HG03354 (cell line): Measurements from ENCODE around the gene KCNAB2.

Experiments used
- ATAC-seq: cut with Tn5 transposase; IDR thresholded peaks from one replicate; pipeline ENCODE4 v1.9.1; 2021; ENCODE audit warnings: mild to moderate bottlenecking; ENCODE audit not compliant: unreplicated experiment, poor library complexity, severe bottlenecking

The KCNAB2 gene

DNA sequence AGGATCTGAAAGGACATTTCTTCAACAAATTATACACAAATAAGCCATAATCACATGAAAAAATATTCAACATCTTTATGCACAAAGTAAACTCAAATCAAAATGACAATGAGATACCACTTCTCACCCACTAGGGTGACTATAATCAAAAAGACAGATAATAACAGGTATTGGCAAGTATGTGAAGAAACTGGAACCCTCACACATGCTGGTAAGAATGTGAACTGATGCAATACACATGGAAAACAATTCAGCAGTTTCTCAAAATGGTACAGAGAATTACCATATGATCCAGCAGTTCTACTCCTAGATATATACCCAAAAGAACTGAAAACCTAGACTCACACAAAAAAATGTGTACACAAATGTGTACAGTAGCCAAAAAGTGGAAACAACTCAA, 71.9 kb downstream of the KCNAB2 start:
- no peak for ATAC-seq

DNA sequence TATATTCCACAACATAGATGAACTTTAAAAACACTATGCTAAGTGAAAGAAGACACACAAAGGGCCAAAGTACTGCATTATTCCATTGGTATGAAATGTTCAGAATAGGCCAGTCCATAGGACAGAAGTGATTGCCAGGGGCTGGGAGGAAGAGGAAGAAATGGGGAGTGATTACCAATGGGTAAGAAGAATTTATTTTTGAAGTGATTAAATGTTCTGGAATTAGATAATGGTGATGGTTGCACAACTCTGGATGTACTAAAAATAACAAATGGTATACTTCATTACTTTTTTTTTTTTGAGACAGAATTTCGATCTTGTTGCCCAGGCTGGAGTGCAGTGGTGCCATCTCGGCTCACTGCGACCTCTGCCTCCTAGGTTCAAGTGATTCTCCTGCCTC, 72.7 kb downstream of the KCNAB2 start:
- no peak for ATAC-seq

GRCh38 chr1:6121021-6121421, 75.3 kb downstream of the KCNAB2 start:
- no peak for ATAC-seq

- ATAC-seq: no peak
Observed at GRCh38 chr1:6121651-6122370, 76.1 kb downstream of the KCNAB2 start.

DNA sequence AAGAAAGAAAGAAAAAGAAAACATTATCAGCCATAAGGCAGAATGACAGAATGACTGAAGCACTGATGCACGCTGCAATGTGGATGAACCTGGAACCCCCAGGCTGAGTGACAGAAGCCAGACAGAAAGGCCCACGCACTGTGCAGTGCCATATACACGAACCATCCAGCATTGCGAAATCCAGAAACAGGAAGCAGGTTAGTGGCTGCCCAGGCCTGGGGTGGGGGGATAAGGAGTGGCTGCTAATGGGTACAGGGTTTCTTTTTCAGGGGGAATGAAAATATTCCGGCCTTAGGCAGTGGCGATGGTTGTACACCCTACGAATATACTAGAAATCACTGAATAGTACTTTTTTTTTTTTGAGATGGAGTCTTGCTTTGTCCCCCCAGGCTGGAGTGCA, 77.4 kb downstream of the KCNAB2 start:
- ATAC-seq: no peak

DNA sequence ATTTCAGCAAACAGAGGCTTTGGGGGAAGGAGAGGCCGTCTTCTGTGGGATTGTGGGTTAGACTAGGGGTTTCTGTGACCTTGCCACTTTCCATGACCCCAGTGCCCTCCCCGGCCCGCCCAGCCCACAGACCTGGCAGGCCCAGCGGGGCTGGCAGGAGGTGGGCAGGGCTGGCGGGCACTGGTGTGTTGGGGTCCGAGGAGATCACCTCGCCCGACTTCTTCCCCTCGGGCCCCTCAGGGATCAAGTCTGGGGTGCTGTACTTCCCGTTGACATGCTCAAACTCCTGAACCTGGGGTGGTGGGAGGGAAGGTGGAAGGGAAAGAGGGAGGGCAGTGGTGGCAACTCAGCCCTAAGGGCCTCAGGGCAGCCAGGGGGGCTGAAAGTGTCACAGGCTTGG, 78.1 kb downstream of the KCNAB2 start:
- ATAC-seq: no peak

DNA sequence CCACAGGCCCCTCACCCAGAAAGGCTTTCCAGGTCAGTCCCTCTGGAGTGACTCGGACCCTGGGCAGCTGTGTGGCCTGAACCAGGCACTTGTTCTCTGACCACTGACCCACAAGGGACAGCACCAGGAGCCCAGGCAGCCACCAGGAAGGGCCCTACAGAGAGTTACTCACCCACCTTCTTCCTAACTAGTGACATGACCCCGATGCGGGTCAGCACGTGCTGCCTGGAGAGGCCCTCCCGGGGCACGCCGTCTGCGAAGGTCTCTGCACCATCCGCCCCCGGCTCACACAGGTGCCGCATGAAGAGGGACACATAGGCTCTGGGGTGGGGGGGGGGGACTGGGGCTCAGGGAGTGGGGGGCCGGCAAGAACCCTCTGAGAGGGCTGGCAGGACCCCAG, 78.7 kb downstream of the KCNAB2 start:
- no peak for ATAC-seq

DNA sequence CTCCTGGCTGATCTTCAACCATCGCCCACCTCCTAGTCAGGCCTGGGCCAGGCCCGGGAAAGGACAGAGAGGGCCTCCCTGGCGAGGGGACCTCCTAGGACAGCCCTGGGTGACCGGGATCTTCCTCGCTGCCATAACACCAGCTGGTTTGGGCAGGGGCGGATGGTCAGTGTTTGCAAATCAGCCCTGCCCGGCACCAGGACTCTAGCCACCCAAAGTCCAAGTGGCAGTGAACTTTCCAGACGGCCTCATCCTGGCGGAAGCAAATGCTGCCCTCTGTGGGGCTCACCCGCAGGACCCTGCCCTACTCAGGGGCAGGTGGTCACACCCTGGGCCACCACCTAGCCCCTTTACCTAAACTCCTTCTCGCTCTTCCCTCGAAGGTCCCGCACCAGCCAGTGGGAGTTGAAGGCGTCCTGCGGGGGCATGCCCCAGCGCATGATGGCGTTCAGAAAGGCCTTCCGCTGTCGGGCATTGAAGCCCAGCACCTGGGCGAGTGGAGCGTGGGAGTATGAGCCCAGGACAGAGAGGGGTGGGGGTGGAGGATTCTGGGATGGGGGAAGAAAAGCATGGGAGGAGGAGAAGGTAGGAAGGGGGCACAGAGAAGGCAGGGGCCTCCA, 79.2 kb downstream of the KCNAB2 start:
- ATAC-seq: no peak

DNA sequence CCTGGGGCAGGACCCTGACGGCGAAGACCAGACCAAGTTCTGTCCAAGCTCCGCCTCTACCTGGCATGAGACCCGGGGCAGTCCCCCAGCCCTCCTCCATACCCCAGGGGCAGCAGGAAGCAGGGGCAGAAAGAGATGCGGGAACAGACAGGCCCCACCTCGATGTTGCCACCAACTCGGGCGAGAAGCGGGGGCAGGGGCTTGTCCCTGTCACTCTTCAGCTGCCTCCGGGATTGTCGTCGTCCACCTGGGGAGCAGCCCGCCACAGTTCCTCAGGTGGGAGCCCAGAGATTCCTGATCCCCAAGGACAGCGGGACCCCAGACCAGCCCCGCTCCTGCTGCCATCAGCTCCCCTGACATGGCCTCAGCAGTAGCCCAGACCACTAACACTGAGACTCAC, 79.7 kb downstream of the KCNAB2 start:
- ATAC-seq: no peak

DNA sequence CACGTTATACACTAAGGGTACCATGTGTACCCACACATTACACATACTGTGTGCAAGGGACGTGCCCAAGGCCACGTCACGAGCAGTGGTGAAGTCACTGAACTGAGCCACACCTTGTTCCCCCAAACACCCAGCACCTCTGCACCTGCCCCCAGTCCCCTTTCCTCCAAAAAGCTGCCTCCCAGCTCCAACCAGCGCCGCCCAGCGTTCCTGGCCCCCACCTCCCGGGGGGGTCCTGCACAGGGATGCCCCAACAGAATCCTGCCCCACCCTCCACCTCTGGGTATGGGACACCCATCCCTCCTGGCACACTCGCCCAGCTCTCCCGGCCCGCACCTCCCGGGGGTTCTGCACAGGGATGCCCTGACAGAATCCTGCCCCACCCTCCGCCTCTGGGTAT, 80.3 kb downstream of the KCNAB2 start:
- ATAC-seq: no peak

GRCh38 chr1:6126521-6127067, 80.9 kb downstream of the KCNAB2 start:
- no peak for ATAC-seq

GRCh38 chr1:6127587-6128163, 82.0 kb downstream of the KCNAB2 start:
- no peak for ATAC-seq

DNA sequence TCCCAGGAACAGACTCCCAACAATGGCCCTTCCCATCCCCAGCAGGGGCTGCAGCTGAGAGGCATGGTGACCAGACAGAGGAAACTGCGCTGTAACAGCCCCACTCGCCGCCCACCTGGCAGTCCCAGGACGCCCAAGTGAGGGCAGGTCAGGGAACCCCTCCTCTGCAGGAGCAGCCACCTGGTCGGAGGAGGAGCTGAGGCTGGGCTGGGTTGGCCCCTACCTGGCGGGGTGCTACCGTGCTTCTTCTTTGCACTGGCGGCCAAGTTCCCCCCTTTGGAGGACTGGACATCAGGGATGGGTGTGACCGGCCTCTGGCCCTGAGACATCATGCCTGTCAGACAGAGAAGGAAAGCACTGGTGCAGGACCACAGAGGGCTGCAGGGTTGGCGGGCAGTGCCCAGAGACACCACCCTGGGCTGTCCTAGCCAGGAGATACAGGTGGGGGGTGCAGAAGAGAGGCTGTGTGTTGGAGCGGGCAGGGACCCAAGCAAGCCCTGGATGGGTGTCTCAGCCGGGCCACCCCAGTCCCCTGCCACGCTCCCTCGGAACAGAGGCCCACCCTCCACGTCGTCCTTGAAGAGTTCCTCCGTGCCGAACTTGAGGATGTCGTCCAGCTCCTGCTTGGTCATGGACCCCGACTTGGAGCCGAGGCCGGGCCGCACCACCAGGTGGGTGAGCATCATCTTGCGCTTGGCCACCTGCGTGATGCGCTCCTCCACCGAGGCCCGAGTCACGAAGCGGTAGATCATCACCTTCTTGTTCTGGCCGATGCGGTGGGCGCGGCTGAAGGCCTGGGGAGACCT, 82.8 kb downstream of the KCNAB2 start:
- no peak for ATAC-seq

DNA sequence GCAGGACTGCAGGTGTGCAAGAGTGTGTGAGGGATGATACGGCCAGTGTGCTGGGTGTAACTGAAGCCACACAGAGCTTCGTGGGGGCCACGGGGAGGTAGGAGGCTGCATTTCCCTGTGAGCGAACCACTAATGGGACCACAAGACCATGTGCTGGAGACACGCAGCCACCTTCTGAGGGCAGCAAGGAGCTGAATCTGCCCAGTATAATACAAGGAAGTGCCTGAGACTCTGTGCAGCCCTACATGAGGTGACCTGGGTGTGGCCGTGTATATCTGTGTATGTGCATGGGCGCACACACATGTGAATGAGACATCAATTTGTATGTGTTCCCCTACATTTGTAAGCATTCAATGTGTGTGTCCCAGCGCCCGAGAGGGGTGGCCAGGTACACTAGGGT, 83.6 kb downstream of the KCNAB2 start:
- ATAC-seq: no peak

DNA sequence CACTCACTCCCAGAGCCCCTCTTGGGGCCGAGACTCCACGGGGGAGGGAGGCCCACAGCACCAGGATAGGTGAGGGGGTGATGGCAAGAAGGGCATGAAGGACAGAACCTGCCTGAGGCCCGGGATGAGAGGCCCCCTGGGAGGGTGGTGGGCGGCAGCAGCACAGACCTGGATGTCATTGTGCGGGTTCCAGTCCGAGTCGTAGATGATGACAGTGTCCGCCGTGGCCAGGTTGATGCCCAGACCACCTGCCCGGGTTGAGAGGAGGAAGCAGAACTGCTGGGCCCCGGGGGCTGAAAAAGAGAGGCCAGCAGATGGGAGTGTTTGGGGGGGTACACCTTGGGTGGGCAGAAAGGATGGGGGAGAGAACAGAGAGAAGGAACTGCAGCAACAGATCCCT, 84.3 kb downstream of the KCNAB2 start:
- no peak for ATAC-seq

DNA sequence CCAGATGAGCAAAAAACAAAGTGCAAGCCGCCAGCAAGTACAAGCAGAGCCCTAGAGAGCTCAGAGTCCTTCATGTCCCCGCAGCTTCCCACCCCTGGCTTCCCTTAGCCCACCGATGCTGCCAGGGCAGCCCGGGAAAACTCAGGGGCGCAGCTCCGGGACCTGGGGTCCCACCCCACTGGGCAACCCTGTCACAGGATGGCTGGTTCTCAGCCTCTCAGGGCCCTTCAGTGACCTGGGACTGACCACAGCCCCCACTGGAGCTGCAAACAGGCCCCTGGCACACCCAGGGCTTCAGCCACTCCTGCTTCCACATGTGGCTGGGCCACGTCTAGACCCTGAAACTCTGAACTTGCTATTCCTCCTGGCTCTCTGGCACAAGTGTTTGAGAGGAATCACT, 84.9 kb downstream of the KCNAB2 start:
- ATAC-seq: no peak

DNA sequence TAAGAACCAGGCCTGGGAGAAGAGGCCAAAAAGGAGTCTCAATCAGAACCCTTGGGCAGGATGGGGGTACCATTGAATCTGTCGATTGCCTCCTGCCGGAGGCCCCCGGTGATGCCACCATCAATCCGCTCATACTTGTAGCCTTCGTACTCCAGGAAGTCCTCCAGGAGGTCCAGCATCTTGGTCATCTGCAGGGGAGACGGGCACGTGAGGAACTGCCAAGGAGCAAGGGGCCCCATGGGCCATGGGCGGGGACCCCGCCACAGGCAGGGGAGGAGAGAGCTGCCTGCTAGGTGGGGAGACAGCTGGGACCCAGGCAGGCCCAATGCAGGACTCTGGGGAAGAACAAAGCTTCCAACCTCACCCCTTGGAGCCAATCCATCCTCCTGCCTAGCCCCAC, 85.9 kb downstream of the KCNAB2 start:
- ATAC-seq: no peak

DNA sequence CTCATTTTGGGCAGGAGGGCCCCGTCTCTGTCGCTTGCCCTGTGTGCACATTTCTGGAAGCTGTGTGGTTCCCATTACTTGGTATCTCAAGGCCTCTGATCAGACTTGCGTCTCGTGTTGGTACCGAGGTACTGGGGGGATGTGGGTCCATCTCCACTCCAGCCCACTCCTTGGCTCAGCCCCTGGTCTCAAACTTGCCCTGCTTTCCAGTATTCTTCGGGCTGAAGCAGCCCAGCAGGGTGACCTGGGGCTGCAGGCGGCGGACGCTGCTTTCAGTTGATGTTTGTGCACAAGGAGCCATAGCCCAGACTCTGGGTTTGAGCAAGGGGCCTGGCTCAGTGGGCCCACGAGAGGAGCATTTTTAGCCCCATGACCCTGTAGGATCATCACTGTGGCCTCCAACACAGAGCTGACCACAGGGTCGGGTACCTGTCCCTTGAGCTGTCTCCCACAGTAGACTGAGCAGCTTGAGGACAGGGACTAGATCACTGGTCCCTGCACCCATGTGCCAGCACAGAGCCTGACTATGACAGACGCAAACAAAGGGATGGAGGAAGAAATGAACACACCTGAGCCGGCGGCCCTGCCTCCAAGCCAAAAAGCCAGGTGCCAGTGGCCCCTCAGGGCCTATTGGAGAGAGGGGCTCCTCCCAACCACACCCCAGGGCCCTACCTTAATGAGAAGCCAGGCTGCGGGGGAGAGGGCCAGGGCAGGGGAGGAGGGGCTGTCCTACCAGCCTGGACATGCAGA, 87.6 kb downstream of the KCNAB2 start:
- no peak for ATAC-seq

- no peak for ATAC-seq
Observed at GRCh38 chr1:6134206-6134605, 88.5 kb downstream of the KCNAB2 start.
